GM03348 (cell line): ENCODE results near the gene AP3S1.

Experiments used
- DNase-seq: peaks from one replicate; pipeline ENCODE4 v3.0.0; 2012; ENCODE audit warnings: low spot score

AP3S1 gene

GRCh38 chr5:115825948-115826347 is 15.8 kb upstream of the AP3S1 start:
- DNase-seq, result no peak

DNA sequence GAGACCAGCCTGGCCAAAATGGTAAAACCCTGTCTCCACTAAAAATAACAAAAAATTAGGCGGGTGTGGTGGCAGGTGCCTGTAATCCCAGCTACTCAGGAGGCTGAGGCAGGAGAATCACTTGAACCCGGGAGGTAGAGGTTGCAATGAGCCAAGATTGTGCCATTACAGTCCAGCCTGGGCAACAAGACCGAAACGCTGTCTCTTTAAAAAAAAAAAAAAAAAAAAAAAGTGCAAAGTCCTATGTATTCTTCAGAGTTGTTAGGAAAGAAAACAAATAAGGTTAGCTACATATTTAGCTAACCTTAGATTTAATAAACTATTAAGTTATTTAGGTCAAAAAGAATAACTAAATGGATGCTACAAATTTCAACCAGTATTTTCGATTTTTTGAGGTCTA is 11.8 kb upstream of the AP3S1 start:
- no peak for DNase-seq

GRCh38 chr5:115831163-115831768 is 10.5 kb upstream of the AP3S1 start:
- DNase-seq, result peak; percentile 47

DNA sequence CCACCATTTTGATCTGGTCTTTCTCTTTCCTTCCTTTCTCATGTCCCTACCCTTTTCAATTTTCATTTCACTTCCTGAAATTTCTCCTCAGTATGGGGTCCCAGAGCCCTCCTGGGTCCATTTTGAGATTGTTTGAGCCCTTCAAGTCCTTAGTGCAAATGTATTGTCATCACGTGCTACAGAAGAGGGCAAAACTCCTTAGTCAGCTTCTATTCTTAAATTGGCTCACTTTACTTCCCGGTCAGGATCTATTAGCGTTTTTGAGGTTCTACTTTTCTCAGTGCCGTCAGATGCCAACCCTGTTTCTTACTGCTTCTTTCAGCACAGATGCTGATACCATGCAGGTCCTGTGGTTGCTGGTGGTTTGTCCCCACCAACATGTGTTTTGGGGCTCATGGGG is 6.3 kb upstream of the AP3S1 start:
- no peak for DNase-seq

- peak; percentile 65 for DNase-seq
Measured at GRCh38 chr5:115838885-115839518, 2.7 kb upstream of the AP3S1 start.

DNA sequence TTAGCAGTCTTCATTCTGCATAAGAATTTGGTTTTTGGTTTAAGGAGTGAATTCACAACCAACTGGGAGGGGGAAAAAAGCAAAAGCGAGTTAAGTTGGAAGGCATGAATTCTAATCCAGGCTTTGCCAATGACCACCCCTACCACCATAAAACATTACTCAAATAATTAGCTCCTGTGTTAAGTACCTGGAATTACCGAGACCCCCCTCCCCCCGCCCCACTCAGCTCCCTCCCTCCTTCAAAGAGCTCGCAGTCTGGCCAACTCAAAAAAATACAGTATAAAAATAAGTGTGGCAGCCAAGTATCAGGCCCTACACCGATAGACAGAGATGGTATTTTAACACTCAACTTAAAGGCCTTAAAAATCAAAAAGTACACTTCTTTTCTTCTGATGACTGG is 862 bp upstream of the AP3S1 start:
- DNase-seq, result no peak

- DNase-seq, result peak; percentile 80
Measured at GRCh38 chr5:115842089-115842935, 577 bp downstream of the AP3S1 start.

GRCh38 chr5:115842952-115843351 is 1.2 kb downstream of the AP3S1 start:
- no peak for DNase-seq

GRCh38 chr5:115843444-115844130 is 1.9 kb downstream of the AP3S1 start:
- no peak for DNase-seq

DNA sequence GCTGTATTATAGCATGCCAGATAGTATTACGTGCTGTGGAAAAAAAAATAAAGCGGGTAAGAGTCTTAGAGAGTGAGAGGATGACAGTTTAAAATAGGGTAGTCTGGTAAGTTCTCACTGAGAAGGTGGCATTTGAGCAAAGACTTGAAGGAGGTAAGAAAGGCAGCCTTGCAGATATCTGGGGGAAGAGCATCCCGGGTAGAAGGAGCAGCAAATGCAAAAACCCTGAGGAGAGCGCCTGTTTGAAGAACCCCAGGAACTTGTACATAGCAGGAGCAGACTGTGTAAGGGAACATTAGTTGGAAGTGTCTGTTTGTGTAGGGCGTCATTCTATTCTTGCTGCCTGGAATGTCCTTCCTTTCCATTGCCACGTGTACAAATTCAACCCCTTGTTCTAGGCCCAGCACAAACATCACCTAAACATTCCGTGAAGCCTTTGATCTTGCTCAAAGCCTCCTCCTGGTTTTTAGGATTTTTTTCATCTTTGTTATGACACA is 2.6 kb downstream of the AP3S1 start:
- peak; percentile 5 for DNase-seq

- no peak for DNase-seq
Measured at GRCh38 chr5:115847290-115847689, 5.6 kb downstream of the AP3S1 start.

- no peak for DNase-seq
Measured at GRCh38 chr5:115849258-115849798, 7.6 kb downstream of the AP3S1 start.

DNA sequence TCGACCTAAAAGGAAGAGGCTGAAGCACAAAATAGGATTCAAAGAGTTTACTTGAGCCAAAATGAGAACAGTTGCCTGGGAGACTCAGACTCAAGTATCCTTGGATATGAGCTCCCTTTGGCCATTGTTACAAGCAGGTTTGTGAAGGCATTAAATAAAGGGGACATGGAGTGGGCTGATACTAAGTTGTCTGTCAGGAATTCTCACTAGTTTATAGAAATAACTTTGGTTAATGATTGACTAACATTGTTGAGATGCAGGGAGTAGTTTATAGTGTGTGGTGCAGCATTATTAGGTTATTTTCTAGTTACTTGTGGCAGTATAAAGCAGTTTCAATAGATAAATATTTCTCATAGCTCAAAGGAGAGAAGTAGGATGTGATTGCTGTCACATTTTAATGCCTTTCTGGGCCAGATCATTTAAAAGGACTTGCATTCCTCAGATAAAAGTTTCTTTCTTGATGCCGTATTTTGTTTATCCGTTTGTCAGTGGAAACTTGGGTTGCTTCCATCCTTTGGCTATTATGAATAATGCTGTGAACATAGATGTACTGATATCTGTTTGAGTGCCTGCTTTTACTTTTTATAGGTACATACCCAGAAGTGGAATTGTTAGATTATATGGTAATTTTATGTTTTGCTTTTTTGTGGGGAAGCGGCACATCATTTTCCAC is 9.1 kb downstream of the AP3S1 start:
- no peak for DNase-seq

DNA sequence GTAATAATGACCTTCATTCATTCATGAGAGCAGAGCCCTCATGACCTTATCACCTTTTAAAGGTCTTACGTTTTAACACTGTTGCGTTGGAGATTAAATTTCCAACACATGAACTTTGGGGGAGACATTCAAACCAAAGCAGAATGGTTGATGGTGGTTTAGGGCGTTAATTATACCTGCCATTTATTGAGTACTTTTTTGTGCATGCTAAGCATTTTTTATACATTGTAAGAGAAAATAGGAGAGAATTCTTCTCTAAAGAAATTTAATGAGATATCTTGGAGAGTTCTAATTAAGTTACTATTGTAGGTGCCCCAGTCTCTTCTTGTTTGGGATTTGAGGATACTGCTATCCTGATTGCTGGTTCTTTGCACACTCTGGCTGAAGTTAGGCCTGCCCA is 12.4 kb downstream of the AP3S1 start:
- DNase-seq, result no peak

DNA sequence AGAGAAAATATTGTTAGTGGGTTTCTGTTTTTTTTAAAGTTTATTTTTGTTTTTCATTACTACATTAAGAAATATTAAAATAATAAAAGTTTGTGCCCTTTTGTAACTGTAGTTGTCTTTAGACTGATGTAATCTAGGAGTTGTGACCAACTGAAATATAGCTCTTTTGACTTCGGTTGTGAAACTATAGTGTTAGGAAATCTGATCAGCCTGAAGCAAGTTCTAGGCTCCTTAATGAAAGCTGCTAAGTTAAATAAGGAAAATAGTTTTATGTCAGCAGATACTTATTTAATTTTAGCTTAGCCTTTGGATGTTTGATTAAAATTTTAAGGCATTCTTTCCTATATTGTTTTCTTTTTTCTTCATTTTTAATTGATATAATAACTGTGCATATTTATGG is 14.2 kb downstream of the AP3S1 start:
- DNase-seq, result peak; percentile 35

DNA sequence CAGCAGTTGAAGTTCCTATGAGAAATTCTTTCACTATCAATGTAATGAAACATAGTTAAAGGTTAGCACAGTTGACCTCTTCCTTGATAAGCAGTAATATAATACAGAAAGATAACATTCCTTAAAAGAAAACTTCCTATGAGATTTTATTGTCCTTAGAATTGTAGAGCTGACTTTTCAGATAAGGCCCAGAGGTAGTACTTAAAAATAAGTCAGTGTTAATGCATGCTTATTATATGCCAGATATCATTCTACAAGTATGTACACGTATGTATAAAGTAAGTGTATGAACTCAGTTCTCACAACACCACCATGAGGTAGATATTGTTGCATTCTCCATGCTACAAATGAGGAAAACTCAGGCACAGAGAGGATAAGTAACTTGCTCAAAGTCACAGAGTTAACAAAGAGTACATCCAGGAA is 15.3 kb downstream of the AP3S1 start:
- no peak for DNase-seq

- DNase-seq, result no peak
Measured at GRCh38 chr5:115857626-115858349, 16.1 kb downstream of the AP3S1 start.

DNA sequence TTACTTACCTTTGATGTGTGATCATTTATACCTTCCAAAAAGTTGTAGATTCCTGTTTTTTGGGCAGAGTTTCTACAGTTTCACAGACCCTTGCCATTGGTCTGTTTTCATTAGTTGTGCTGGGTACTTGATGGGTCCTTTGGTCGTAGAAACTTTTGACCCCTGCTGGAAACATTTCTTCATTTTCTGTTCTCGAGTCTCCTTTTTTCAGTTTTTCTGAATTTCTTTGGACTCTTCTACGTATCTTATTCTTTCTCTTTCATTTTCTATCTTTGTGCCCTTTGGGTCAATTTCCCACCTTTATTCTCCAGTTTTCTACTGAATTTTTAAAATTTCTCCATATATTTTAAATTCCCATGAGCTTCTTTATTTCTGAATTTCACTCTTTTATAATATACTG is 16.7 kb downstream of the AP3S1 start:
- DNase-seq, result no peak

- DNase-seq, result peak; percentile 27
Measured at GRCh38 chr5:115859378-115859777, 17.6 kb downstream of the AP3S1 start.

- DNase-seq, result no peak
Measured at GRCh38 chr5:115869256-115869795, 27.6 kb downstream of the AP3S1 start.

DNA sequence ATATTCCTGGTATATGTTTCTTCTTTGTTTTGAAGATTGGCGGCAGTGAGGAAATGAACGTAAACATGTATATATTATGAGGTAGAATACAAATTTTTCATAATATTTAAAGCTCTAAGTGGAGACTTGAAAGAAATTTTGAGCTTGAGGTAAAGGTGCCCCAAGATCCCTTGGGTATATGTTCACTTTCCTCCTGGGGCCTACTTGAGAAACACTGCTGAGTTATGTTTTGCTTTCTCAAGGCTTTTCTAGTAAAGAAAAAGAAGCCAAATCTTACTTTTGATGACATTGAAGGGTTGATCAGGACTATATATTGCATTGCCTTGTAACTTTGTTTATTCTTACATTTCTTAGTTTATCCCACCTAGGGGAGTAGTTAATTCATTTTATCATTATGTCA is 30.7 kb downstream of the AP3S1 start:
- no peak for DNase-seq
